IMR-90 (cell line): ENCODE measurements around the gene MPP4. TPM values are rescaled to one million over a fixed set of nuclear protein-coding genes. Genes with fewer than 3 reads are reported as not detected.
A peak's percentile ranks its signal among the peaks of the same experiment; 100 is the strongest.

ENCODE experiments used
- ATAC-seq: fragments of 200-7000 bp; cut with Tn5 transposase; 2 replicates; pipeline ENCODE4 v1.9.1; 2020; ENCODE audit warnings: low read depth, mild to moderate bottlenecking, moderate library complexity
- BruUV-seq: library from RNA; stranded (reverse); fragments of 400-500 nt; replicated peaks from 2 replicates; lab custom pipeline; 2021; lab: Mats Ljungman, UMichigan
- CTCF ChIA-PET: fragments of 300-600 bp; formaldehyde crosslinking; extraction: SDS; loops from one replicate; lab custom pipeline; 2021; ENCODE audit warnings: antibody characterized with exemption; lab: Yijun Ruan, JAX
- POLR2A ChIA-PET: fragments of 300-600 bp; sonication (Branson Sonifier 250); formaldehyde crosslinking; loops from one replicate; lab custom pipeline; 2022; ENCODE audit warnings: antibody characterized with exemption; ENCODE audit not compliant: unreplicated experiment; lab: Charles Lee
- DNase-seq: peaks from one replicate; pipeline ENCODE4 v3.0.0; 2013
- H2AFZ ChIP-seq: replicated peaks from 2 replicates; pipeline ENCODE3; 2013; ENCODE audit warnings: low read length, mild to moderate bottlenecking; ENCODE audit not compliant: poor library complexity
- H2AK5ac ChIP-seq: 2 replicates; pipeline ENCODE4 v1.6.1; 2013; ENCODE audit warnings: low read depth, low read length, inconsistent platforms
- H2AK9ac ChIP-seq: replicated peaks from 2 replicates; pipeline ENCODE3; 2013; ENCODE audit warnings: mild to moderate bottlenecking, low read depth, low read length, moderate library complexity; ENCODE audit not compliant: poor library complexity
- H2BK120ac ChIP-seq: 2 replicates; pipeline ENCODE4 v1.6.1; 2013; ENCODE audit warnings: low read depth, low read length, inconsistent platforms
- H2BK15ac ChIP-seq: 3 replicates; pipeline ENCODE4 v1.6.1; 2013; ENCODE audit warnings: low read depth, low read length, inconsistent platforms
- H2BK20ac ChIP-seq: 2 replicates; pipeline ENCODE4 v1.6.1; 2013; ENCODE audit warnings: low read depth, mild to moderate bottlenecking, inconsistent platforms, low read length, moderate library complexity
- H2BK5ac ChIP-seq: 2 replicates; pipeline ENCODE4 v1.6.1; 2013; ENCODE audit warnings: mild to moderate bottlenecking, low read depth, low read length, inconsistent platforms; ENCODE audit not compliant: poor library complexity, severe bottlenecking
- H3K14ac ChIP-seq: replicated peaks from 2 replicates; pipeline ENCODE4 v1.6.1; 2013; ENCODE audit warnings: low read depth, low read length, inconsistent platforms
- H3K18ac ChIP-seq: 2 replicates; pipeline ENCODE4 v1.6.1; 2013; ENCODE audit warnings: low read depth, low read length, control low read depth
- H3K23ac ChIP-seq: 2 replicates; pipeline ENCODE4 v1.6.1; 2013; ENCODE audit warnings: low read depth, low read length, inconsistent platforms
- H3K27ac ChIP-seq: 2 replicates; pipeline ENCODE4 v1.5.1; 2013; ENCODE audit warnings: mild to moderate bottlenecking, control low read depth, low read length; ENCODE audit not compliant: insufficient read depth
- H3K27me3 ChIP-seq: 2 replicates; pipeline ENCODE4 v1.6.1; 2013; ENCODE audit warnings: low read length; ENCODE audit not compliant: control insufficient read depth, insufficient read depth
- H3K36me3 ChIP-seq: 2 replicates; pipeline ENCODE4 v1.6.1; 2013; ENCODE audit warnings: low read length, mixed read lengths; ENCODE audit not compliant: control insufficient read depth, insufficient read depth
- H3K4ac ChIP-seq: 2 replicates; pipeline ENCODE4 v1.6.1; 2013; ENCODE audit warnings: low read depth, low read length, inconsistent platforms
- H3K4me1 ChIP-seq: 2 replicates; pipeline ENCODE4 v1.6.1; 2013; ENCODE audit warnings: low read length, mixed read lengths; ENCODE audit not compliant: control insufficient read depth, insufficient read depth
- H3K4me2 ChIP-seq: 2 replicates; pipeline ENCODE4 v1.6.1; 2013; ENCODE audit warnings: low read depth, mild to moderate bottlenecking, control low read depth, low read length, moderate library complexity
- H3K4me3 ChIP-seq: 2 replicates; pipeline ENCODE4 v1.5.1; 2013; ENCODE audit warnings: low read depth, mild to moderate bottlenecking, control low read depth, low read length, moderate library complexity; ENCODE audit not compliant: insufficient read depth
- H3K56ac ChIP-seq: 2 replicates; pipeline ENCODE4 v1.6.1; 2013; ENCODE audit warnings: low read length, inconsistent platforms; ENCODE audit not compliant: insufficient read depth; ENCODE audit errors: extremely low read depth
- H3K79me1 ChIP-seq, 2 experiments: 2 replicates each; pipeline ENCODE4 v1.6.1; 2013; ENCODE audit warnings: low read length in 2 of 2, inconsistent platforms in 1 of 2, low read depth in 1 of 2
- H3K9ac ChIP-seq: 2 replicates; pipeline ENCODE4 v1.6.1; 2013; ENCODE audit warnings: low read depth, low read length, control low read depth
- H3K9me1 ChIP-seq: 2 replicates; pipeline ENCODE4 v1.6.1; 2013; ENCODE audit warnings: low read length, inconsistent platforms; ENCODE audit not compliant: insufficient read depth
- H3K9me3 ChIP-seq: 2 replicates; pipeline ENCODE4 v1.6.1; 2013; ENCODE audit warnings: low read length; ENCODE audit not compliant: control insufficient read depth, insufficient read depth
- H4K20me1 ChIP-seq: 2 replicates; pipeline ENCODE4 v1.6.1; 2013; ENCODE audit warnings: low read length, inconsistent platforms; ENCODE audit not compliant: insufficient read depth
- H4K5ac ChIP-seq: 2 replicates; pipeline ENCODE4 v1.6.1; 2013; ENCODE audit warnings: mild to moderate bottlenecking, low read depth, low read length, control low read depth
- H4K8ac ChIP-seq, 2 experiments: 2 replicates each; pipeline ENCODE4 v1.6.1; 2013; ENCODE audit warnings: low read depth in 2 of 2, low read length in 2 of 2, control low read depth in 1 of 2, inconsistent platforms in 1 of 2
- H4K91ac ChIP-seq: 2 replicates; pipeline ENCODE4 v1.6.1; 2013; ENCODE audit warnings: low read depth, low read length, inconsistent platforms; ENCODE audit not compliant: insufficient read depth
- BHLHE40 ChIP-seq: fragments of 150-350 bp; IDR thresholded peaks from 2 replicates; pipeline ENCODE4 v1.6.1; 2016; ENCODE audit warnings: mild to moderate bottlenecking, low read depth, low read length
- CEBPB ChIP-seq: IDR thresholded peaks from 2 replicates; pipeline ENCODE4 v1.6.1; 2012; ENCODE audit warnings: low read depth, low read length, improper control_type of control experiment
- MAZ ChIP-seq: IDR thresholded peaks from 2 replicates; pipeline ENCODE4 v1.6.1; 2012; ENCODE audit warnings: low read depth, mild to moderate bottlenecking, low read length, improper control_type of control experiment, moderate library complexity, borderline replicate concordance
- MXI1 ChIP-seq: IDR thresholded peaks from 2 replicates; pipeline ENCODE4 v1.6.1; 2012; ENCODE audit warnings: low read depth, mild to moderate bottlenecking, low read length, moderate library complexity, borderline replicate concordance
- POLR2A ChIP-seq: IDR thresholded peaks from 2 replicates; pipeline ENCODE4 v1.6.1; 2012; ENCODE audit warnings: mild to moderate bottlenecking, low read depth, low read length
- RCOR1 ChIP-seq: IDR thresholded peaks from 2 replicates; pipeline ENCODE4 v1.6.1; 2012; ENCODE audit warnings: mild to moderate bottlenecking, low read length, improper control_type of control experiment; ENCODE audit not compliant: insufficient replicate concordance
- RFX5 ChIP-seq: IDR thresholded peaks from 2 replicates; pipeline ENCODE4 v1.8.0; 2012; ENCODE audit warnings: low read depth, mild to moderate bottlenecking, low read length, moderate library complexity
- USF2 ChIP-seq: fragments of 150-350 bp; IDR thresholded peaks from 2 replicates; pipeline ENCODE4 v1.6.1; 2017; ENCODE audit warnings: mild to moderate bottlenecking, antibody characterized with exemption, low read length, low read depth
- WGBS, 2 experiments: methylation state at CpG; one replicate each; pipeline versions ENCODE4 v1.1.5 to v1.1.7; 2013; ENCODE audit warnings: missing lambda C conversion rate in 2 of 2; ENCODE audit not compliant: insufficient read length in 1 of 2; ENCODE audit errors: extremely low coverage in 2 of 2; 5-methylcytosine and 5-hydroxymethylcytosine counted together
- dilution Hi-C: fragments of 300-500 bp; cut with HindIII; formaldehyde crosslinking; loops from one replicate; pipeline ENCODE4 v1.14.3; 2018; ENCODE audit warnings: low sequenced_read_pairs; ENCODE audit not compliant: unreplicated experiment
- in situ Hi-C: fragments of 300-500 bp; cut with MboI; formaldehyde crosslinking; loops from 3 replicates; pipeline ENCODE4 v1.14.3; 2019; ENCODE audit warnings: low sequenced_read_pairs, inconsistent platforms, mixed read lengths
- intact Hi-C: fragments of 100-400 bp; cut with micrococcal nuclease; formaldehyde crosslinking; loops from 2 replicates; pipeline ENCODE4 v1.10.0; 2022
- polyA plus RNA-seq, 3 experiments: library from polyadenylated mRNA; depleted of rRNA; stranded (reverse); fragments of >200 nt; gene quantifications; 2 replicates each; pipeline ENCODE4 v1.2.3, GENCODE V29; 2012; ENCODE audit warnings: low replicate concordance in 1 of 3
- total RNA-seq: library from RNA; depleted of rRNA; stranded (reverse); fragments of >200 nt; gene quantifications from 2 replicates; pipeline ENCODE4 v1.2.3, GENCODE V29; 2012
- TF ChIP-seq, protein P1 (sequence below): conservative IDR thresholded peaks from 2 replicates; pipeline ENCODE4 v1.5.1; 2012; ENCODE audit warnings: mild to moderate bottlenecking, low read depth, low read length, improper control_type of control experiment

The MPP4 gene
- total and polyA plus RNA-seq, 2 of the 4 experiments (the other 2 are of a cell fraction) = 11.8 to 14.9 TPM

DNA sequence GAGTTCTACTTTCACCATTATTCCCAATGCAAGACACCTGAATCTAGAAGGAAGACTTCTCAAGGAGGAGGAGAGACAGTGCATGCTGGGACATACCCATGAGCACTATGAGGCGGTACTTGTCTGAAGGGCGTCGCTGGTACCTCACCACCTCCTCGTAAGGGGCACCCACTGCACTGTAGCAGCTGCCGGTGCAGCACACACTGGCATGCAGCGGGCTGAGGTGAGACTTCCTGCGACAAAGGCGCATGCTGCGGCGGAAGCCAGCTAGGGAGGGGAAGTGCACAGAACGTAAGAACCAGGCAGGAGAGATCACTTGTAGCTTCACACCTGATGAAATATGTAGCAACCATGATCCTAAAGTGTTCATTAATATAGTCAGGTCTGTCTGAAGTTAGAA, 42.3 kb downstream of the MPP4 start:
- peak overlapping the region; percentile 47; the same call in 1 of the 2 replicates for H3K56ac ChIP-seq
- H3K4ac ChIP-seq = peak overlapping the region; percentile 94
- peak overlapping the region; percentile 93 for H3K27ac ChIP-seq
- peak overlapping the region; percentile 95 for H2AK5ac ChIP-seq
- H3K4me2 ChIP-seq = no peak overlapping the region
- no peaks in the 10 kb centered on the region for H3K9me3 ChIP-seq
- peak overlapping the region; percentile 87 for H2BK20ac ChIP-seq
- peaks cover 18% of the 10 kb centered on the region for H3K9me1 ChIP-seq
- peaks cover 17% of the 10 kb centered on the region for H3K4me1 ChIP-seq
- no peaks in the 10 kb centered on the region for H4K20me1 ChIP-seq
- dilution Hi-C loops = no loop called here
- no peak overlapping the region for H3K9ac ChIP-seq
- H4K5ac ChIP-seq = peak overlapping the region; percentile 93
- peak overlapping the region; percentile 88 for H3K14ac ChIP-seq
- peak overlapping the region; percentile 97 for H2BK120ac ChIP-seq
- H2BK5ac ChIP-seq = peak overlapping the region; percentile 92
- intact Hi-C loops = no loop called here
- peak overlapping the region; percentile 81 for H2AFZ ChIP-seq
- 93% methylated on average over 5 of the region's 11 CpGs; no CpG with 5 or more reads in 1 of the 2 experiments for WGBS, 2 experiments
- H3K27me3 ChIP-seq = no peaks in the 10 kb centered on the region
- 0 out of 4 replicates have a peak, but pooled peaks cover 0 to 2% of the 10 kb centered on the region in 2 experiments for H3K79me1 ChIP-seq
- in situ Hi-C loops = no loop called here
- H2AK9ac ChIP-seq = peak overlapping the region; percentile 92
- TF ChIP-seq CEBPB (no peak), MAZ (no peak), POLR2A (no peak), RCOR1 (no peak), MXI1 (no peak), USF2 (no peak), BHLHE40 (no peak), RFX5 (no peak)
- TF ChIP-seq, protein P1, sequence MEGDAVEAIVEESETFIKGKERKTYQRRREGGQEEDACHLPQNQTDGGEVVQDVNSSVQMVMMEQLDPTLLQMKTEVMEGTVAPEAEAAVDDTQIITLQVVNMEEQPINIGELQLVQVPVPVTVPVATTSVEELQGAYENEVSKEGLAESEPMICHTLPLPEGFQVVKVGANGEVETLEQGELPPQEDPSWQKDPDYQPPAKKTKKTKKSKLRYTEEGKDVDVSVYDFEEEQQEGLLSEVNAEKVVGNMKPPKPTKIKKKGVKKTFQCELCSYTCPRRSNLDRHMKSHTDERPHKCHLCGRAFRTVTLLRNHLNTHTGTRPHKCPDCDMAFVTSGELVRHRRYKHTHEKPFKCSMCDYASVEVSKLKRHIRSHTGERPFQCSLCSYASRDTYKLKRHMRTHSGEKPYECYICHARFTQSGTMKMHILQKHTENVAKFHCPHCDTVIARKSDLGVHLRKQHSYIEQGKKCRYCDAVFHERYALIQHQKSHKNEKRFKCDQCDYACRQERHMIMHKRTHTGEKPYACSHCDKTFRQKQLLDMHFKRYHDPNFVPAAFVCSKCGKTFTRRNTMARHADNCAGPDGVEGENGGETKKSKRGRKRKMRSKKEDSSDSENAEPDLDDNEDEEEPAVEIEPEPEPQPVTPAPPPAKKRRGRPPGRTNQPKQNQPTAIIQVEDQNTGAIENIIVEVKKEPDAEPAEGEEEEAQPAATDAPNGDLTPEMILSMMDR = no peak
- DNase-seq = no peak
- peak overlapping the region; percentile 90 for H3K23ac ChIP-seq
- ChIA-PET CTCF (no interaction called here), POLR2A (no interaction called here)
- ATAC-seq = no peak
- peak overlapping the region; percentile 87 for H4K91ac ChIP-seq
- peak overlapping the region; percentile 93 for H3K18ac ChIP-seq
- BruUV-seq = no TSS peak
- peak overlapping the region; percentile 92 to 98 for H4K8ac ChIP-seq
- H2BK15ac ChIP-seq = peak overlapping the region; percentile 91; the same call in 2 of the 3 replicates
- H3K36me3 ChIP-seq = no peaks in the 10 kb centered on the region
- no peak overlapping the region for H3K4me3 ChIP-seq
